WERI-Rb-1 (cell line): ENCODE results near the gene SMAD9.

Source experiments
- DNase-seq: peaks from one replicate; pipeline ENCODE4 v3.0.0-alpha.2; 2020
- H3K27ac ChIP-seq: fragments of 250-450 bp; sonication (Bioruptor Pico); 2 replicates; pipeline ENCODE4 v1.5.1; 2020; ENCODE audit warnings: mild to moderate bottlenecking, moderate library complexity
- H3K27me3 ChIP-seq: fragments of 250-450 bp; sonication (Bioruptor Pico); 2 replicates; pipeline ENCODE4 v1.5.1; 2021; ENCODE audit warnings: mild to moderate bottlenecking, low read depth, moderate library complexity; ENCODE audit not compliant: insufficient read depth, severe bottlenecking
- H3K36me3 ChIP-seq: fragments of 250-450 bp; sonication (Bioruptor Pico); 2 replicates; pipeline ENCODE4 v1.5.1; 2020; ENCODE audit warnings: mild to moderate bottlenecking, moderate library complexity
- H3K4me3 ChIP-seq: 2 replicates; pipeline ENCODE4 v1.5.1; 2011; ENCODE audit warnings: low read depth, mild to moderate bottlenecking, control low read depth, low read length
- H3K9me3 ChIP-seq: fragments of 250-450 bp; sonication (Bioruptor Pico); 2 replicates; pipeline ENCODE4 v1.5.1; 2021; ENCODE audit warnings: mild to moderate bottlenecking, moderate library complexity; ENCODE audit not compliant: severe bottlenecking
- TF ChIP-seq, protein P1 (sequence below): IDR thresholded peaks from 2 replicates; pipeline ENCODE4 v1.5.1; 2011; ENCODE audit warnings: low read depth, mild to moderate bottlenecking, control low read depth, inconsistent platforms, low read length

The SMAD9 gene

DNA sequence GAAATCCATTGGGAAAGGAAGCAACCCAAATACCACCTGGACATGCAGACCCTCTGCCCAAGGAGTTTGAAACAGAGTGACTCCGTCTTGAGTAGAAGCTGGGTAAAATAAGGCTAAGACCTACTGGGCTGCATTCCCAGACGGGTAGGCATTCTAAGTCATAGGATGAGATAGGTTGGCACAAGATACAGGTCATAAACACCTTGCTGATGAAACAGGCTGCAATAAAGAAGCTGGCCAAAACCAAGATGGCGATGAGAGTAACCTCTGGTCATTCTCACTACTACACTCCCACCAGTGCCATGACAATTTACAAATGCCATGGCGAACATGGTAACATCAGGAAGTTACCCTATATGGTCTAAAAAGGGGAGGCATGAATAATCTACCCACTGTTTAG, 60.8 kb downstream of the SMAD9 start:
- no peaks in the 10 kb centered on the region for H3K9me3 ChIP-seq
- no peak overlapping the region for H3K27ac ChIP-seq
- TF ChIP-seq, protein P1, sequence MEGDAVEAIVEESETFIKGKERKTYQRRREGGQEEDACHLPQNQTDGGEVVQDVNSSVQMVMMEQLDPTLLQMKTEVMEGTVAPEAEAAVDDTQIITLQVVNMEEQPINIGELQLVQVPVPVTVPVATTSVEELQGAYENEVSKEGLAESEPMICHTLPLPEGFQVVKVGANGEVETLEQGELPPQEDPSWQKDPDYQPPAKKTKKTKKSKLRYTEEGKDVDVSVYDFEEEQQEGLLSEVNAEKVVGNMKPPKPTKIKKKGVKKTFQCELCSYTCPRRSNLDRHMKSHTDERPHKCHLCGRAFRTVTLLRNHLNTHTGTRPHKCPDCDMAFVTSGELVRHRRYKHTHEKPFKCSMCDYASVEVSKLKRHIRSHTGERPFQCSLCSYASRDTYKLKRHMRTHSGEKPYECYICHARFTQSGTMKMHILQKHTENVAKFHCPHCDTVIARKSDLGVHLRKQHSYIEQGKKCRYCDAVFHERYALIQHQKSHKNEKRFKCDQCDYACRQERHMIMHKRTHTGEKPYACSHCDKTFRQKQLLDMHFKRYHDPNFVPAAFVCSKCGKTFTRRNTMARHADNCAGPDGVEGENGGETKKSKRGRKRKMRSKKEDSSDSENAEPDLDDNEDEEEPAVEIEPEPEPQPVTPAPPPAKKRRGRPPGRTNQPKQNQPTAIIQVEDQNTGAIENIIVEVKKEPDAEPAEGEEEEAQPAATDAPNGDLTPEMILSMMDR = no peak
- no peak for DNase-seq
- H3K4me3 ChIP-seq = no peak overlapping the region
- H3K27me3 ChIP-seq = no peaks in the 10 kb centered on the region
- H3K36me3 ChIP-seq = no peaks in the 10 kb centered on the region; the same call in 1 of the 2 replicates

GRCh38 chr13:36858290-36858689, 61.7 kb downstream of the SMAD9 start:
- Histone ChIP-seq H3K4me3 (no peak overlapping the region), H3K27ac (no peak overlapping the region), H3K27me3 (no peaks in the 10 kb centered on the region), H3K9me3 (no peaks in the 10 kb centered on the region), H3K36me3 (no peaks in the 10 kb centered on the region; the same call in 1 of the 2 replicates)
- TF ChIP-seq, protein P1 = peak; percentile 26; the same call in 1 of the 2 replicates
- DNase-seq = no peak

- no peaks in the 10 kb centered on the region; the same call in 1 of the 2 replicates for H3K36me3 ChIP-seq
- TF ChIP-seq, protein P1 = no peak
- no peak for DNase-seq
Observed at GRCh38 chr13:36857253-36857652, 62.8 kb downstream of the SMAD9 start.

DNA sequence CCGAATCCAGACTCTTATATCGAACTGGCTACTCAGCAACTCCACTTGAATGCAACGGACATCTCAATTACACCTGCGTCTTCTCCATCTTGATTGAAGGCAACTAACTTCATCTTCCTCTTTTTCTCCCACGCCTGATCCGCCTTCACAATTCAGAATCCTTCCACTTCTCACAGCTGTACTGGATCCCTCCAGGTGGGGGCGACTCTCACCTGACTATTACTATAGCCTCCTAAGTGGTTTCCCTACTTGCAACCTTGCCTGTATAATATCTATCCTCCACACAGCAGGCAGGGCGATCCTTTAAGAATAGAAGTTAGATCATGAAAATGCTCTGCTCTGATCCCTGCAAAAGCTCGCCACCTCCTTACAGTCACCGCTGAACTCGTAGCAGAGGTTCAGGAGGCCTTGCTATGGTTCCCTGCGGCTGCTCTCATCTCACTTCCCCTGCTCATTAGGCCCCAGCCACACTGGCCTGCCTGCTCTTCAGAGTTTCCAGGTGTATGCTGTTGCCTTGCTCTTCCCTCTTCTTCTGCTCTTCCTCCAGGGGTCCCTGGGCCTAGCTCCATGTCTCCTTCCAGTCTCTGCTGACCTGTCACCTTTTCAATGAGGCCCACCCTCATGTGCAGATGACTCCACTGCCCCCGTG, 69.1 kb downstream of the SMAD9 start:
- H3K4me3 ChIP-seq = no peak overlapping the region
- H3K9me3 ChIP-seq = no peaks in the 10 kb centered on the region
- peak; percentile 48 for DNase-seq
- TF ChIP-seq, protein P1 = peak; percentile 29; the same call in 1 of the 2 replicates
- H3K27ac ChIP-seq = no peak overlapping the region
- no peaks in the 10 kb centered on the region for H3K27me3 ChIP-seq
- no peaks in the 10 kb centered on the region; the same call in none of the 2 replicates for H3K36me3 ChIP-seq

More at GRCh38 chr13:36857253-36857652, 62.8 kb downstream of the SMAD9 start:
- H3K27me3 ChIP-seq = no peaks in the 10 kb centered on the region
- no peak overlapping the region for H3K4me3 ChIP-seq
- no peaks in the 10 kb centered on the region for H3K9me3 ChIP-seq
- H3K27ac ChIP-seq = no peak overlapping the region

GRCh38 chr13:36848199-36848982, 71.6 kb downstream of the SMAD9 start:
- H3K27me3 ChIP-seq = no peaks in the 10 kb centered on the region
- no peak for DNase-seq
- no peak overlapping the region for H3K27ac ChIP-seq
- TF ChIP-seq, protein P1 = peak; percentile 30; the same call in 1 of the 2 replicates
- H3K36me3 ChIP-seq = no peaks in the 10 kb centered on the region; the same call in none of the 2 replicates
- H3K9me3 ChIP-seq = no peaks in the 10 kb centered on the region
- H3K4me3 ChIP-seq = no peak overlapping the region
